WI38 (cell line): ENCODE results near the gene CYP20A1.

ENCODE experiments used
- H3K4me3 ChIP-seq: 2 replicates; pipeline ENCODE4 v1.5.1; 2011; ENCODE audit warnings: low read depth, mild to moderate bottlenecking, control low read depth, low read length
- CTCF ChIP-seq: IDR thresholded peaks from 2 replicates; pipeline ENCODE4 v1.5.1; 2012; ENCODE audit warnings: low read depth, mild to moderate bottlenecking, control low read depth, low read length

The CYP20A1 gene

GRCh38 chr2:203352604-203353255, 113.9 kb downstream of the CYP20A1 start:
- H3K4me3 ChIP-seq: no peak overlapping the region

GRCh38 chr2:203354966-203355365, 116.1 kb downstream of the CYP20A1 start:
- no peak overlapping the region for H3K4me3 ChIP-seq
- no peak for TF ChIP-seq CTCF

More at GRCh38 chr2:203352604-203353255, 113.9 kb downstream of the CYP20A1 start:
- no peak for TF ChIP-seq CTCF
